IMR-90 (cell line): ENCODE measurements around the gene SERPIND1.

Experiments used
- CTCF ChIP-seq: conservative IDR thresholded peaks from 2 replicates; pipeline ENCODE4 v1.5.1; 2012; ENCODE audit warnings: mild to moderate bottlenecking, low read depth, low read length, improper control_type of control experiment
- FOS ChIP-seq: fragments of 150-350 bp; IDR thresholded peaks from 2 replicates; pipeline ENCODE4 v1.6.1; 2016; ENCODE audit warnings: low read depth, low read length
- MXI1 ChIP-seq: IDR thresholded peaks from 2 replicates; pipeline ENCODE4 v1.6.1; 2012; ENCODE audit warnings: low read depth, mild to moderate bottlenecking, low read length, moderate library complexity, borderline replicate concordance
- POLR2A ChIP-seq: IDR thresholded peaks from 2 replicates; pipeline ENCODE4 v1.6.1; 2012; ENCODE audit warnings: mild to moderate bottlenecking, low read depth, low read length

- no peak for TF ChIP-seq CTCF
- TF ChIP-seq FOS: no peak
- TF ChIP-seq POLR2A: no peak
- no peak for TF ChIP-seq MXI1
Observed at GRCh38 chr22:20816559-20816958, 42.6 kb downstream of the SERPIND1 start.
